Osteoblast (primary cell): ENCODE results near the gene OTOGL. TPM values are rescaled to one million over a fixed set of nuclear protein-coding genes. Genes with fewer than 3 reads are reported as not detected.

Experiments
- DNase-seq: peaks from one replicate; pipeline ENCODE4 v3.0.0; 2011; ENCODE audit warnings: low spot score, mixed read lengths; ENCODE audit not compliant: insufficient read length; ENCODE audit errors: missing footprints
- H2AFZ ChIP-seq: 2 replicates; pipeline ENCODE4 v1.6.0; 2011; ENCODE audit warnings: mild to moderate bottlenecking, low read length
- H3K27ac ChIP-seq: 2 replicates; pipeline ENCODE4 v1.5.1; 2011; ENCODE audit warnings: mild to moderate bottlenecking, low read depth, low read length, moderate library complexity
- H3K27me3 ChIP-seq: 2 replicates; pipeline ENCODE4 v1.6.0; 2012; ENCODE audit warnings: mild to moderate bottlenecking, control low read depth, inconsistent platforms, low read length, moderate library complexity; ENCODE audit not compliant: insufficient read depth
- H3K36me3 ChIP-seq: 2 replicates; pipeline ENCODE4 v1.5.1; 2011; ENCODE audit warnings: mild to moderate bottlenecking, low read length, control low read depth, moderate library complexity; ENCODE audit not compliant: insufficient read depth
- H3K4me1 ChIP-seq: 2 replicates; pipeline ENCODE4 v1.5.1; 2011; ENCODE audit warnings: mild to moderate bottlenecking, low read length, control low read depth, moderate library complexity; ENCODE audit not compliant: insufficient read depth
- H3K4me2 ChIP-seq: 2 replicates; pipeline ENCODE4 v1.6.0; 2011; ENCODE audit warnings: mild to moderate bottlenecking, low read length; ENCODE audit not compliant: insufficient read depth
- H3K4me3 ChIP-seq: fragments of 200-600 bp; sonication (generic); 3 replicates; pipeline ENCODE4 v1.5.1; 2012; ENCODE audit warnings: mild to moderate bottlenecking, low read length, inconsistent platforms; ENCODE audit not compliant: insufficient read depth
- H3K79me2 ChIP-seq: 2 replicates; pipeline ENCODE4 v1.6.0; 2012; ENCODE audit warnings: mild to moderate bottlenecking, low read length, control low read depth, inconsistent platforms; ENCODE audit not compliant: insufficient read depth
- H3K9me3 ChIP-seq: 2 replicates; pipeline ENCODE4 v1.5.1; 2011; ENCODE audit warnings: low read depth, low read length, control low read depth
- H4K20me1 ChIP-seq: 2 replicates; pipeline ENCODE4 v1.6.0; 2012; ENCODE audit warnings: mild to moderate bottlenecking, low read length, control low read depth; ENCODE audit not compliant: insufficient read depth
- CTCF ChIP-seq: IDR thresholded peaks from 2 replicates; pipeline ENCODE4 v1.5.1; 2011; ENCODE audit warnings: mild to moderate bottlenecking, low read depth, low read length, moderate library complexity; ENCODE audit errors: extremely low read depth
- total RNA-seq: library from RNA; depleted of rRNA; stranded (reverse); fragments of >200 nt; gene quantifications from 2 replicates; pipeline ENCODE4 v1.2.3, GENCODE V29; 2012

The OTOGL gene
- total RNA-seq, 1 donor, result 0.36 TPM

- Histone ChIP-seq H3K4me3 (no peak overlapping the region), H3K27ac (no peak overlapping the region), H2AFZ (no peak overlapping the region)
Observed at GRCh38 chr12:80201908-80202307, 102.6 kb downstream of the OTOGL start.

GRCh38 chr12:80205960-80206359, 106.6 kb downstream of the OTOGL start:
- no peak for DNase-seq
- H3K4me2 ChIP-seq, result no peak overlapping the region
- H3K4me3 ChIP-seq, result no peak overlapping the region
- no peaks in the 10 kb centered on the region for H3K4me1 ChIP-seq
- H3K79me2 ChIP-seq, result no peaks in the 10 kb centered on the region
- H3K27ac ChIP-seq, result no peak overlapping the region
- H4K20me1 ChIP-seq, result no peaks in the 10 kb centered on the region
- no peaks in the 10 kb centered on the region for H3K27me3 ChIP-seq
- H3K36me3 ChIP-seq, result no peaks in the 10 kb centered on the region
- TF ChIP-seq CTCF, result no peak
- no peaks in the 10 kb centered on the region for H3K9me3 ChIP-seq
- no peak overlapping the region for H2AFZ ChIP-seq

More at GRCh38 chr12:80201908-80202307, 102.6 kb downstream of the OTOGL start:
- Histone ChIP-seq H3K4me2 (no peak overlapping the region), H3K79me2 (no peaks in the 10 kb centered on the region), H3K27me3 (no peaks in the 10 kb centered on the region), H3K4me1 (no peaks in the 10 kb centered on the region), H4K20me1 (no peaks in the 10 kb centered on the region), H3K36me3 (no peaks in the 10 kb centered on the region), H3K9me3 (no peaks in the 10 kb centered on the region)
- TF ChIP-seq CTCF, result no peak
- no peak for DNase-seq

- H3K27me3 ChIP-seq, result no peaks in the 10 kb centered on the region
- peak overlapping the region; percentile 15 for H2AFZ ChIP-seq
- no peaks in the 10 kb centered on the region for H3K9me3 ChIP-seq
- no peak overlapping the region for H3K4me3 ChIP-seq
- H3K4me1 ChIP-seq, result no peaks in the 10 kb centered on the region
- no peaks in the 10 kb centered on the region for H3K79me2 ChIP-seq
- TF ChIP-seq CTCF, result no peak
- no peak overlapping the region for H3K27ac ChIP-seq
- H3K36me3 ChIP-seq, result no peaks in the 10 kb centered on the region
- DNase-seq, result no peak
- H4K20me1 ChIP-seq, result no peaks in the 10 kb centered on the region
- H3K4me2 ChIP-seq, result no peak overlapping the region
Observed at GRCh38 chr12:80208071-80208470, 108.7 kb downstream of the OTOGL start.

GRCh38 chr12:80211671-80212070, 112.3 kb downstream of the OTOGL start:
- no peak overlapping the region for H3K27ac ChIP-seq
- H3K36me3 ChIP-seq, result no peaks in the 10 kb centered on the region
- H3K27me3 ChIP-seq, result no peaks in the 10 kb centered on the region
- DNase-seq, result peak; percentile 18
- no peaks in the 10 kb centered on the region for H3K4me1 ChIP-seq
- no peak overlapping the region for H2AFZ ChIP-seq
- H3K4me3 ChIP-seq, result no peak overlapping the region
- H3K9me3 ChIP-seq, result no peaks in the 10 kb centered on the region
- TF ChIP-seq CTCF, result no peak
- H3K79me2 ChIP-seq, result no peaks in the 10 kb centered on the region
- H3K4me2 ChIP-seq, result no peak overlapping the region
- no peaks in the 10 kb centered on the region for H4K20me1 ChIP-seq
